ENCODE results near the gene CACNA1G. TPM values are rescaled to one million over a fixed set of nuclear protein-coding genes. Genes with fewer than 3 reads are reported as not detected.

CACNA1G gene
- total RNA-seq, 3 donors from 2014 or later, result 0.07 to 0.32 (median 0.12) TPM

- no peak for TF ChIP-seq CTCF (IDR thresholded peaks at IDR 0.05)
- H3K4me3 ChIP-seq, result no peak overlapping the region
- no peaks in the 10 kb centered on the region for H3K36me3 ChIP-seq (ENCODE audit: low read depth)
- H3K9me3 ChIP-seq, result no peaks in the 10 kb centered on the region
- peak; percentile 76 to 84 (median 84) for DNase-seq
- intact Hi-C loops (cut with DNase I, micrococcal nuclease), result no loop called here
- peaks cover 19% of the 10 kb centered on the region for H3K4me1 ChIP-seq (ENCODE audit: low read depth)
- peak; percentile 87 for ATAC-seq
These were observed 115.1 kb downstream of the CACNA1G start for GRCh38 chr17:50675627-50676026.

DNA sequence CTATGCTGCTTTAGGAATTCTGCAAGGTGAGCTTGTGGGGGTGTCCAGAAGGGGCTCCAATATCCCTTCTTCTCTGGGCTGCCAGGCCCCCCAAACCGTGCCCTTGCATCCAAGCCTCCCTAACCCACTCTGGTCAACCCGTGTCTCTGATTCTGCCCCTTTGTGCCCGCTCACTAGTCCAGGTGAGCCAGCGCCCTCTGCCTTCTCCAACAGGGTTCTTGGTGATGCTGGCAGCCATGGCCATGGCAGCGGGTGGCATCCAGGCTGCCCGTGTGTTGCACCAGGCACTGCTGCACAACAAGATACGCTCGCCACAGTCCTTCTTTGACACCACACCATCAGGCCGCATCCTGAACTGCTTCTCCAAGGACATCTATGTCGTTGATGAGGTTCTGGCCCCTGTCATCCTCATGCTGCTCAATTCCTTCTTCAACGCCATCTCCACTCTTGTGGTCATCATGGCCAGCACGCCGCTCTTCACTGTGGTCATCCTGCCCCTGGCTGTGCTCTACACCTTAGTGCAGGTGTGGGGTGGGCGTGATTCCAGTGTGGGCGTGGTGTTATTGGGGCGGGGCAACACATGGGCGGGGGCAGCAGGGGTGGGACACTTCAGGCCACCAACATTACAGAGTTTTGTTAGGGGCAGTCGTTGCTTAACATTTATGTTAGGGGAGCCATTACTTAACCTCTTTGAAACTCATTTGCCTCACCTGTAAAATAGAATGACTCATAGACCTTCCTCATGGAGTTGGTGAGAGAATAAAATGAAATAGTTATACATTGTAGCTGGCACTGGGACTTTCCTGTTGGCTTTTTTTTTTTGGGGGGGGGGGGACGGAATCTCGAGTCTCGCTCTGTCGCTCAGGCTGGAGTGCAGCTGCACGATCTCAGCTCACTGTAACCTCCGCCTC lies 115.8 kb downstream of the CACNA1G start:
- peak; percentile 45 for ATAC-seq
- no peak overlapping the region for H3K4me3 ChIP-seq
- DNase-seq, result peak in 2 of 3 donors; percentile 66 to 68
- H3K4me1 ChIP-seq (ENCODE audit: low read depth), result peaks cover 23% of the 10 kb centered on the region
- H3K36me3 ChIP-seq (ENCODE audit: low read depth), result no peaks in the 10 kb centered on the region
- TF ChIP-seq CTCF (IDR thresholded peaks at IDR 0.05), result no peak
- intact Hi-C loops (cut with DNase I, micrococcal nuclease), result no loop called here
- H3K9me3 ChIP-seq, result no peaks in the 10 kb centered on the region

Other genes with a start within 250 kb of the CACNA1G start
- gene XYLT2, start 214.6 kb upstream of the CACNA1G start, total RNA-seq, result 10 to 100 TPM; 14.7 to 20.0 (median 18.4) TPM
- gene MRPL27, start 187.5 kb upstream of the CACNA1G start, total RNA-seq, result 10 to 100 TPM; 63.7 to 90.3 (median 80.2) TPM
- gene EME1, start 187.5 kb upstream of the CACNA1G start, total RNA-seq, result 1 to 10 TPM in 2 of 3 donors, under 1 TPM in 1; 0.76 to 4.0 (median 1.8) TPM
- 100 to 1,000 TPM in 2 of 3 donors, 10 to 100 TPM in 1; 76.8 to 143 (median 109) TPM for gene LRRC59, start 163.2 kb upstream of the CACNA1G start, total RNA-seq
- 100 to 1,000 TPM in 1 of 3 donors, 10 to 100 TPM in 2; 79.7 to 246 (median 99.4) TPM for gene ACSF2, start 134.5 kb upstream of the CACNA1G start, total RNA-seq
- gene CHAD, start 91.8 kb upstream of the CACNA1G start, total RNA-seq, result 10 to 100 TPM in 1 of 3 donors, 1 to 10 TPM in 2; 4.6 to 15.3 (median 5.8) TPM
- gene RSAD1, start 81.9 kb upstream of the CACNA1G start, total RNA-seq, result 10 to 100 TPM; 35.9 to 38.2 (median 37.7) TPM
- gene MYCBPAP, start 52.3 kb upstream of the CACNA1G start, total RNA-seq, result 1 to 10 TPM; 1.6 to 3.4 (median 2.4) TPM
- 10 to 100 TPM; 16.2 to 40.0 (median 27.4) TPM for gene EPN3, start 28.0 kb upstream of the CACNA1G start, total RNA-seq
- 10 to 100 TPM; 54.3 to 95.3 (median 65.4) TPM for gene SPATA20, start 13.5 kb upstream of the CACNA1G start, total RNA-seq
- 100 to 1,000 TPM; 166 to 453 (median 211) TPM for gene ABCC3, start 74.2 kb downstream of the CACNA1G start, total RNA-seq
- gene ANKRD40, start 147.2 kb downstream of the CACNA1G start, total RNA-seq, result 10 to 100 TPM; 26.8 to 86.0 (median 29.6) TPM
- 100 to 1,000 TPM in 2 of 3 donors, 10 to 100 TPM in 1; 91.0 to 122 (median 114) TPM for gene LUC7L3, start 158.9 kb downstream of the CACNA1G start, total RNA-seq
- gene ANKRD40CL, start 206.8 kb downstream of the CACNA1G start, total RNA-seq, result 10 to 100 TPM; 32.2 to 96.7 (median 57.6) TPM